Stimulated activated memory B cell treated with anti-CD40 and anti-IgM and Interleukin-4, amounts not matched to agents 10 μg/mL and 1 μg/mL and 100 μg/mL, for 72 hours (primary cell): ENCODE measurements around the gene TRABD2B.

ENCODE experiments used
- ATAC-seq: fragments of 150-1000 bp; cut with Tn5 transposase; 2 replicates; pipeline ENCODE4 v1.10.0; 2021
- H3K27ac Mint-ChIP-seq: one replicate; pipeline ENCODE4 v1.8.0; 2022; ENCODE audit warnings: mild to moderate bottlenecking, mixed read lengths
- H3K27me3 Mint-ChIP-seq: one replicate; pipeline ENCODE4 v1.8.0; 2022; ENCODE audit warnings: mixed read lengths
- H3K36me3 Mint-ChIP-seq: one replicate; pipeline ENCODE4 v1.8.0; 2022; ENCODE audit warnings: mixed read lengths
- H3K4me1 Mint-ChIP-seq: one replicate; pipeline ENCODE4 v1.8.0; 2022; ENCODE audit warnings: mixed read lengths
- H3K4me3 Mint-ChIP-seq: one replicate; pipeline ENCODE4 v1.8.0; 2022; ENCODE audit warnings: mild to moderate bottlenecking, moderate library complexity, mixed read lengths
- H3K9me3 Mint-ChIP-seq: one replicate; pipeline ENCODE4 v1.8.0; 2022; ENCODE audit warnings: mixed read lengths

TRABD2B gene

DNA sequence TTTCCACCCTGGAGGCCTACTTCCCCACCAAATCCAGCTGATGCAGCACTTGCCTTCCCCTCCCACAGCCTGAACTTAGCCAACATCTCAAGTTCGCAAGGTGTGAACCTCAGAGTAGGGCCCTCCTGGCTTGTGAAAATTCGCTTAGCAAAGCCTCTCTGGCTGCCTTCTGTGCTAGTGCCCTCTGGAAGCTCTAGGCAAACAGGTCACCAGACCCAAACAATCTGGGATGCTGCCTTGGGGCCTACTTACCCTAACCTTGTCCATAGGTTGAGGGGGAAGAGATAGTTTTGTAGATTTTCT lies 30.3 kb upstream of the TRABD2B start:
- Mint-ChIP-seq H3K36me3 (no peaks in the 10 kb centered on the region), H3K4me1 (no peaks in the 10 kb centered on the region), H3K4me3 (no peak overlapping the region), H3K27me3 (no peaks in the 10 kb centered on the region), H3K27ac (no peak overlapping the region), H3K9me3 (no peaks in the 10 kb centered on the region)
- no peak for ATAC-seq

GRCh38 chr1:48026701-48027532 lies 29.7 kb upstream of the TRABD2B start:
- no peaks in the 10 kb centered on the region for H3K4me1 Mint-ChIP-seq
- no peaks in the 10 kb centered on the region for H3K9me3 Mint-ChIP-seq
- H3K27ac Mint-ChIP-seq, result no peak overlapping the region
- H3K27me3 Mint-ChIP-seq, result no peaks in the 10 kb centered on the region
- no peaks in the 10 kb centered on the region for H3K36me3 Mint-ChIP-seq
- H3K4me3 Mint-ChIP-seq, result no peak overlapping the region
- no peak for ATAC-seq

DNA sequence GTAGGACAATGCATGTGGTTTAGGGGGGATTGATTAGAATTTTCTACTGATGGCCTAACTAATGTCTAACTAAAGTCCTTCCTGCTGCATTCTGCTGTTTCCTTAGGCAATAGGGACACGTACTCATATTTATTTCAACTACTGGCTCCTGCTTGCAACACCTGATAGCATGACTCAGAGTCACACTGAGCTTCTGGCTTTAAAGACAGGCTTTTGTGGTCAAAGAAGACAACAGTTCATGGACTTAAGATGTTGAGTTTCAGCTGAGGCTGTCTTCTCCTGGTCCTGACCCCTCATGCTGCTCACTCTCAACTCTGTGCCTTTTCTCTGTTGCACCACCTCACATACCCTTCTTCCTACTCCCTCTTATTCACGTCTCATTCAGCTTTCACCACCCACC lies 29.1 kb upstream of the TRABD2B start:
- H3K27me3 Mint-ChIP-seq, result peaks cover 5% of the 10 kb centered on the region
- no peaks in the 10 kb centered on the region for H3K36me3 Mint-ChIP-seq
- no peak overlapping the region for H3K27ac Mint-ChIP-seq
- no peaks in the 10 kb centered on the region for H3K9me3 Mint-ChIP-seq
- H3K4me3 Mint-ChIP-seq, result no peak overlapping the region
- H3K4me1 Mint-ChIP-seq, result no peaks in the 10 kb centered on the region
- no peak for ATAC-seq

DNA sequence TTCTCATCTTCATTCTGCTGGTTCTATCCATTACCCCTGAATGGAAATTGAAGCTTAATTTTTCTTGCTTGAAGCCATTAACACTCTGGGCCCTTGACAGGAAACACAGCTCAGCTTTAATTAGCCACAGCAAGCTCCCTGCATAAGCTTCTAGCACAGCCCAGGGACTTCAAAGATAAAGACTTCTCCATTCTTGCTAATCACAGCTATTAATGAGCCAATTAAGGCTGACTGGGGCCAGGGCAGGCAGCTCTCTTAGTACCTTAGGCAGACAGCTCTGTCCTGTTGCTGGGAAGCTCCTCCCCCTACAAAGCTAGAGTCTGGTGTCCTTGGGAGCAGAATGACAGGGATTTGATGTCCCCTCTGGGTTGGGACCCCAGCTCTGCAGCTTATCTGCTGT lies 27.9 kb upstream of the TRABD2B start:
- H3K36me3 Mint-ChIP-seq, result no peaks in the 10 kb centered on the region
- H3K9me3 Mint-ChIP-seq, result no peaks in the 10 kb centered on the region
- no peaks in the 10 kb centered on the region for H3K4me1 Mint-ChIP-seq
- H3K27me3 Mint-ChIP-seq, result peaks cover 17% of the 10 kb centered on the region
- ATAC-seq, result no peak
- no peak overlapping the region for H3K27ac Mint-ChIP-seq
- H3K4me3 Mint-ChIP-seq, result no peak overlapping the region

DNA sequence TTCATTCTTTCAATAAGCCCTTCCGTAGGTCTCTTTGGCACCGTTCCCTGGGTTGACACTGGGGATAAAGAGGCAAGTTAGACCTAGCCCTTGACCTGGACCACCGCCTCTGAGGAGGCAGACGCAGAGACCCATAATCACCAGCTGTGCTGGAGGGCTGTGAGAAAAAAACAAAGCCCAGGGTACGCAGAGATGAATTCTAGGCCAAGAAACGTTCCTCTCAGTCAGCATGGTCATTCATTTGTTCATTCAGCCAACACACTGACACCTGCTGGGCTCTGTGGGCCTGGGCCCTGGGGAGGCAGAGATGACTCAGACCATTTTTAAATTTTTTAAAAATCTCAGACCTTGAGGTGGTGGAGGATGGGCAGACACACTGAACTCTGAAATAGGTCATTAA lies 26.3 kb upstream of the TRABD2B start:
- H3K4me1 Mint-ChIP-seq, result no peaks in the 10 kb centered on the region
- peaks cover 22% of the 10 kb centered on the region for H3K27me3 Mint-ChIP-seq
- no peak overlapping the region for H3K27ac Mint-ChIP-seq
- ATAC-seq, result no peak
- no peaks in the 10 kb centered on the region for H3K36me3 Mint-ChIP-seq
- H3K4me3 Mint-ChIP-seq, result no peak overlapping the region
- no peaks in the 10 kb centered on the region for H3K9me3 Mint-ChIP-seq

DNA sequence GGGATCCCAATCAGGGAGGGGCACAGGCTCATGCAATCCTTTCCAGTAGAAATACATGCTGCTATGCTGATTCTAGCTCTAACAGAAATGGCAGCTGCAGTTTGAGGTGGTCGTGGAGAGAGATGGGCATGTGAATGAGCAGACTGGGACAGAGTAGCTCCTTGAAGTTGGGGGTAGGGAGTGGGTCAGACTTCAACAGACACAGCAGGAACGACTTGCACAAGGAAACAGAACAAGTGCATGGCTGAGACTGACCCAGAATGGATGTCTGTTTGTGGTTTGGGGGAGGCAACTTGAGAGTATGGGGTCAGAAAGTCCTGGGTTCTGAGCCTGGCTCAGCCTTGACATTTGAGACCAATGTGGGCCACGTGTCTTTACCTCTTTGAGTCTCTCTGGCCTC lies 25.1 kb upstream of the TRABD2B start:
- ATAC-seq, result no peak
- H3K36me3 Mint-ChIP-seq, result no peaks in the 10 kb centered on the region
- H3K27ac Mint-ChIP-seq, result no peak overlapping the region
- peaks cover 33% of the 10 kb centered on the region for H3K27me3 Mint-ChIP-seq
- H3K4me1 Mint-ChIP-seq, result no peaks in the 10 kb centered on the region
- no peak overlapping the region for H3K4me3 Mint-ChIP-seq
- H3K9me3 Mint-ChIP-seq, result no peaks in the 10 kb centered on the region

DNA sequence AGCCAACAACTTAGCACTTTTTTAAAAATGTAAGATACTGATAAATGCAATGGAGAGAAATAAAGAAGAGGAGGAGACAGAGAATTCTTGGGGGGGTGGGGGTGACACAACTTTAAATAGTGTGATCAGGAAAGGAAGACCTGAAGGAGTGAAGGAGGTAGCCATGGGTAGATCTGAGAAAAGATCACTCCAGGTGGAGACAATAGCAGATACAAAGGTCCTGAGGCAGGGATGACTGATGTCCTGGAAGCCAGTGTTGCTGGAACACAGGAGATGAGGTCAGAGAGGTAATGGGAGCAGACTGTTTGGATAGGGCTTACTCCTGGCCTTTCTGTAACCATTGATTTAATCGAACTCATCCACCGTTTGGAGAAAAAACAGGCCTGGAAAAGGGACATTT lies 24.6 kb upstream of the TRABD2B start:
- Mint-ChIP-seq H3K9me3 (no peaks in the 10 kb centered on the region), H3K4me1 (no peaks in the 10 kb centered on the region), H3K27me3 (peaks cover 38% of the 10 kb centered on the region), H3K4me3 (no peak overlapping the region), H3K36me3 (no peaks in the 10 kb centered on the region), H3K27ac (no peak overlapping the region)
- no peak for ATAC-seq

GRCh38 chr1:48019714-48020315 lies 22.6 kb upstream of the TRABD2B start:
- H3K27ac Mint-ChIP-seq, result no peak overlapping the region
- H3K36me3 Mint-ChIP-seq, result no peaks in the 10 kb centered on the region

DNA sequence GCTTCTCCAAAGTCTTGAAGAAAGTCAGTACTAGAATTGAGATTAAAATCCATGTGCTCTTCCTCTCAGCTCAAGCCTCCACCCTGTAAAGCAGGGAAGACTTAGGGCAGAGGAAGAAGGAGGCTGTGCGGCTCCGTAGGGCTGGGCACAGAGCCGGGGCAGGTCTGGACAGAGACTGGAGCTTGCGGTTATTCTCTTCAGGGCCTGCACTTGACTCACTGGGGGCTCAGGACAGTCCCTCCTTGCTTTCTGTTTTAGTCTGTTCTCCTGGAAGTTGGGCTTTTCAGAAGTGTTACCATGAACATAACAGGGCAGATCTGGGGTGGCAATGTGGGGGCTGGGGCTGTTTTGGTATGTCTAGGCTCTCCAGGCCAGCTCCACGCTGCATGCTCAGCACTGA lies 21.6 kb upstream of the TRABD2B start:
- Mint-ChIP-seq H3K4me1 (no peaks in the 10 kb centered on the region), H3K9me3 (no peaks in the 10 kb centered on the region), H3K27ac (no peak overlapping the region), H3K27me3 (peaks cover 64% of the 10 kb centered on the region), H3K4me3 (no peak overlapping the region), H3K36me3 (no peaks in the 10 kb centered on the region)
- ATAC-seq, result no peak

More at GRCh38 chr1:48019714-48020315, 22.6 kb upstream of the TRABD2B start:
- no peaks in the 10 kb centered on the region for H3K9me3 Mint-ChIP-seq
- no peak for ATAC-seq
- H3K4me1 Mint-ChIP-seq, result no peaks in the 10 kb centered on the region
- peaks cover 54% of the 10 kb centered on the region for H3K27me3 Mint-ChIP-seq
- H3K4me3 Mint-ChIP-seq, result no peak overlapping the region

- H3K9me3 Mint-ChIP-seq, result no peaks in the 10 kb centered on the region
- H3K27ac Mint-ChIP-seq, result no peak overlapping the region
- no peaks in the 10 kb centered on the region for H3K4me1 Mint-ChIP-seq
- H3K4me3 Mint-ChIP-seq, result no peak overlapping the region
- H3K27me3 Mint-ChIP-seq, result peaks cover 67% of the 10 kb centered on the region
- H3K36me3 Mint-ChIP-seq, result no peaks in the 10 kb centered on the region
- no peak for ATAC-seq
These were observed 20.5 kb upstream of the TRABD2B start for GRCh38 chr1:48017716-48018115.

- Mint-ChIP-seq H3K27me3 (peaks cover 64% of the 10 kb centered on the region), H3K4me1 (no peaks in the 10 kb centered on the region), H3K27ac (no peak overlapping the region), H3K36me3 (no peaks in the 10 kb centered on the region), H3K9me3 (no peaks in the 10 kb centered on the region), H3K4me3 (no peak overlapping the region)
- no peak for ATAC-seq
These were observed 19.3 kb upstream of the TRABD2B start for GRCh38 chr1:48016515-48016914.

DNA sequence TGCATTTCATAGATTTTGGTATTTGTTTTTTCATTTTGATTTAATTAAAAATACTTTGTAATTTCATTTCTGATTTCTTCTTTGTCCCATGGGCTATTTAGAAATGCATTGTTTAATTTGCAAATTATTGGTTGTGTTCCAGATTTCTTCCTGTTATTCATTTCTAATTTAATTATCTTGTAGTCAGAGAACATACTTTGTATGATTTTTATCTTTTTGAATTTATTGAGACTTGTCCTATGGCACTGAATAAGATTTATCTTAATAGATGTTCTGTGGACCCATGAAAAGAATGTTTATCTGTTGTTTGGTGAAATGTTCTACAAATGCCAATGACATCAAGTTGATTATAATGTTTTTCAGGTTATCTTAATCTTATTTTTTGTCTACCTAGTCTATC lies 16.1 kb upstream of the TRABD2B start:
- H3K4me3 Mint-ChIP-seq, result no peak overlapping the region
- H3K27me3 Mint-ChIP-seq, result peaks cover 44% of the 10 kb centered on the region
- no peaks in the 10 kb centered on the region for H3K36me3 Mint-ChIP-seq
- ATAC-seq, result no peak
- H3K27ac Mint-ChIP-seq, result no peak overlapping the region
- H3K4me1 Mint-ChIP-seq, result no peaks in the 10 kb centered on the region
- H3K9me3 Mint-ChIP-seq, result no peaks in the 10 kb centered on the region

- no peak overlapping the region for H3K27ac Mint-ChIP-seq
- no peaks in the 10 kb centered on the region for H3K36me3 Mint-ChIP-seq
- no peaks in the 10 kb centered on the region for H3K27me3 Mint-ChIP-seq
- H3K9me3 Mint-ChIP-seq, result no peaks in the 10 kb centered on the region
- no peak for ATAC-seq
- no peaks in the 10 kb centered on the region for H3K4me1 Mint-ChIP-seq
- no peak overlapping the region for H3K4me3 Mint-ChIP-seq
These were observed 9.9 kb upstream of the TRABD2B start for GRCh38 chr1:48007047-48007446.

GRCh38 chr1:48006264-48006663 lies 9.1 kb upstream of the TRABD2B start:
- no peaks in the 10 kb centered on the region for H3K4me1 Mint-ChIP-seq
- no peak overlapping the region for H3K27ac Mint-ChIP-seq
- no peaks in the 10 kb centered on the region for H3K36me3 Mint-ChIP-seq
- no peak for ATAC-seq
- H3K4me3 Mint-ChIP-seq, result no peak overlapping the region
- no peaks in the 10 kb centered on the region for H3K9me3 Mint-ChIP-seq
- no peaks in the 10 kb centered on the region for H3K27me3 Mint-ChIP-seq

GRCh38 chr1:48005253-48006117 lies 8.3 kb upstream of the TRABD2B start:
- ATAC-seq, result no peak
- Mint-ChIP-seq H3K9me3 (no peaks in the 10 kb centered on the region), H3K27me3 (no peaks in the 10 kb centered on the region), H3K27ac (no peak overlapping the region), H3K4me3 (no peak overlapping the region), H3K36me3 (no peaks in the 10 kb centered on the region), H3K4me1 (no peaks in the 10 kb centered on the region)
